A673 (cell line): ENCODE data around the gene KCTD18. TPM values are rescaled to one million over a fixed set of nuclear protein-coding genes. Genes with fewer than 3 reads are reported as not detected.

Experiments
- BruUV-seq: library from RNA; stranded (reverse); fragments of 400-500 nt; replicated peaks from 2 replicates; lab custom pipeline; 2021; lab: Mats Ljungman, UMichigan
- CTCF ChIA-PET: fragments of 300-600 bp; sonication (Branson Sonifier 250); formaldehyde crosslinking; loops from one replicate; lab custom pipeline; 2022; ENCODE audit warnings: antibody characterized with exemption; lab: Charles Lee
- POLR2A ChIA-PET: fragments of 300-600 bp; sonication (Branson Sonifier 250); formaldehyde crosslinking; loops from one replicate; lab custom pipeline; 2022; ENCODE audit warnings: antibody characterized with exemption; ENCODE audit not compliant: low non-redundant PET; lab: Charles Lee
- DNase-seq: peaks from one replicate; pipeline ENCODE4 v3.0.0-alpha.2; 2015; ENCODE audit warnings: low spot score
- H3K27ac ChIP-seq: fragments of 200-600 bp; sonication (generic); 2 replicates; pipeline ENCODE4 v1.5.1; 2016; ENCODE audit warnings: mixed run types, low read depth, mild to moderate bottlenecking, mixed read lengths, antibody characterized with exemption, low read length; ENCODE audit not compliant: poor library complexity, severe bottlenecking
- H3K27me3 ChIP-seq: fragments of 200-600 bp; sonication (generic); replicated peaks from 2 replicates; pipeline ENCODE4 v1.6.1; 2017; ENCODE audit warnings: mixed run types, low read depth, mild to moderate bottlenecking, mixed read lengths, antibody characterized with exemption, low read length; ENCODE audit not compliant: insufficient read depth, poor library complexity
- H3K36me3 ChIP-seq: fragments of 200-600 bp; sonication (generic); 2 replicates; pipeline ENCODE4 v1.6.1; 2016; ENCODE audit warnings: mixed run types, mild to moderate bottlenecking, mixed read lengths, antibody characterized with exemption, low read length; ENCODE audit not compliant: insufficient read depth, poor library complexity, severe bottlenecking
- H3K4me1 ChIP-seq: fragments of 200-600 bp; sonication (generic); 2 replicates; pipeline ENCODE4 v1.6.1; 2017; ENCODE audit warnings: mixed run types, mild to moderate bottlenecking, mixed read lengths, antibody characterized with exemption, low read length; ENCODE audit not compliant: insufficient read depth, poor library complexity, severe bottlenecking
- H3K4me3 ChIP-seq: fragments of 200-600 bp; sonication (generic); 2 replicates; pipeline ENCODE4 v1.5.1; 2016; ENCODE audit warnings: low read depth, mixed run types, mild to moderate bottlenecking, mixed read lengths, low read length; ENCODE audit not compliant: poor library complexity, severe bottlenecking
- H3K9me3 ChIP-seq: fragments of 200-600 bp; sonication (generic); 2 replicates; pipeline ENCODE4 v1.6.1; 2016; ENCODE audit warnings: mixed run types, low read depth, mild to moderate bottlenecking, mixed read lengths, antibody characterized with exemption, low read length; ENCODE audit not compliant: poor library complexity, severe bottlenecking
- CTCF ChIP-seq: fragments of 300-800, 200-600 bp; sonication (generic); conservative IDR thresholded peaks from 2 replicates; pipeline ENCODE4 v1.5.1; 2017; ENCODE audit warnings: low read depth, mild to moderate bottlenecking, antibody characterized with exemption, low read length, moderate library complexity, mixed read lengths
- EZH2 ChIP-seq: fragments of 200-600 bp; sonication (generic); IDR thresholded peaks from 2 replicates; pipeline ENCODE4 v1.6.1; 2017; ENCODE audit warnings: borderline replicate concordance, low read depth, mild to moderate bottlenecking, mixed read lengths, antibody characterized with exemption, low read length; ENCODE audit not compliant: poor library complexity, severe bottlenecking
- intact Hi-C: fragments of 100-400 bp; cut with micrococcal nuclease; formaldehyde crosslinking; loops from one replicate; pipeline ENCODE4 v1.10.0; 2022; ENCODE audit not compliant: unreplicated experiment
- total RNA-seq: library from RNA; stranded (reverse); gene quantifications from 2 replicates; pipeline ENCODE4 v1.2.3, GENCODE V29; 2021

Gene KCTD18
- total RNA-seq, 1 experiment from 2014 or later, result 12.2 TPM

DNA sequence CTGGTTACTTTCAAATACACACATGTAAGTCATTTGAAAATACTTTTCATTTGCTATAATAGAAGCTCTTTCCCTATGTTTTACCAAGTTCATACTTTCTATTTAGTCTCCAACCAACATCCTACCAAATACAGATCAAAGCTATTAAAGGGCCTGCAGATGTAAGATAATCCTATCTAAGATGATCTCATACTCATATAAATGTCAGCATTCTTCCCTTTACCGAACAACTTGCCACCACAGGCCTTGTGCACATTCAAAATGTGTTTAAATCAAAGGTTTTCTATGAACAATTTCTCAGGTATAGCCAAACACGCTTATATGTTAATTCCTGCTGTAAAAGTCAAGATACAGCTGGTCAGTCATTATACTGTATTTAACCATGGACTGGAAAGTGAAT, 23.3 kb downstream of the KCTD18 start:
- no peaks in the 10 kb centered on the region for H3K36me3 ChIP-seq
- no peak overlapping the region for H3K27ac ChIP-seq
- no TSS peak for BruUV-seq
- ChIA-PET CTCF (interaction anchor here (0.8 kb wide), 1 partner anchor 583 kb away, joined by 4 read pairs; no protein-coding TSS in a partner anchor), POLR2A (no interaction called here)
- DNase-seq, result no peak
- H3K4me1 ChIP-seq, result no peaks in the 10 kb centered on the region
- no peak overlapping the region for H3K4me3 ChIP-seq
- TF ChIP-seq EZH2, result no peak
- no peak for TF ChIP-seq CTCF
- no peaks in the 10 kb centered on the region for H3K27me3 ChIP-seq
- H3K9me3 ChIP-seq, result no peaks in the 10 kb centered on the region
- intact Hi-C loops, result no loop called here

GRCh38 chr2:200484934-200485333, 24.9 kb downstream of the KCTD18 start:
- CTCF ChIA-PET, result no interaction called here
- no peaks in the 10 kb centered on the region for H3K27me3 ChIP-seq
- H3K4me1 ChIP-seq, result no peaks in the 10 kb centered on the region
- H3K4me3 ChIP-seq, result no peak overlapping the region
- no peak for DNase-seq
- POLR2A ChIA-PET, result no interaction called here
- no peak for TF ChIP-seq EZH2
- TF ChIP-seq CTCF, result no peak
- no peaks in the 10 kb centered on the region for H3K9me3 ChIP-seq
- intact Hi-C loops, result loop anchor here (5.0 kb wide), 1 partner anchor 178 kb away; the partner anchor contains the start of gene SPATS2L
- H3K36me3 ChIP-seq, result no peaks in the 10 kb centered on the region
- no peak overlapping the region for H3K27ac ChIP-seq
- BruUV-seq, result no TSS peak

DNA sequence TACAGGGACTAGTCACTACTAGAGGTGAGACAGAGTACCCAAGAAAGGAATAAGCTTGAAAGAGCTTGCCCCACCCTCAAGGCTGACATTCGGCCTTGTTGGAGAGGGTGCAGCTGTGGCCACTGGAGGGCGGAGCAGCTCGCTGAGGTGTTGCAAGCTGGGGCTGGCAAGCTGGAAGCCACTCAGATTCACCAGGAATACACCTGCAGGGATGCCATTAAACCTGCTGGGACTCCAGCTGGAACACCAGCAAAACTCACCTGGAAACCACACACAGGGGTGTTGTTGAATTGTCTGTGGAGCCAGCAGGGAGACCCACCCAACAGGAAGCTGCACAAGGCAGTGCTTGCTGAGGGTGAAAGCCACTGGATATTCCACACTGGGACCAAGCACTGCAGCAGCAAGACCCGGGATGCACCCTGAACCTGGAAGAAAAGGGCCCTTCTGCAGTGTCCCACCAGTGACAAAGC, 26.1 kb downstream of the KCTD18 start:
- no peak overlapping the region for H3K27ac ChIP-seq
- CTCF ChIA-PET, result interaction anchor here (1.1 to 1.3 kb wide), 3 partner anchors 220 to 499 kb away, joined by 3 to 10 read pairs (median 4); no protein-coding TSS in a partner anchor
- BruUV-seq, result no TSS peak

More for the DNA sequence above, 26.1 kb downstream of the KCTD18 start:
- Histone ChIP-seq H3K27me3 (no peaks in the 10 kb centered on the region), H3K36me3 (no peaks in the 10 kb centered on the region), H3K9me3 (no peaks in the 10 kb centered on the region), H3K4me1 (no peaks in the 10 kb centered on the region), H3K4me3 (no peak overlapping the region)
- intact Hi-C loops, result loop anchor here (5.0 kb wide), 1 partner anchor 176 kb away; the partner anchor contains the start of gene SPATS2L
- DNase-seq, result peak; percentile 40
- TF ChIP-seq CTCF (peak; percentile 59), EZH2 (no peak)
- POLR2A ChIA-PET, result no interaction called here
